Glutamatergic neuron (in vitro differentiated cells): ENCODE results near the gene DNAJC27. TPM values are rescaled to one million over a fixed set of nuclear protein-coding genes. Genes with fewer than 3 reads are reported as not detected.

Experiments used
- DNase-seq: peaks from one replicate; pipeline ENCODE4 v3.0.0; 2022
- H3K27ac Mint-ChIP-seq: one replicate; pipeline ENCODE4 v1.8.0; 2020; ENCODE audit warnings: mild to moderate bottlenecking, mixed read lengths, inconsistent platforms; ENCODE audit not compliant: unreplicated experiment
- H3K27me3 Mint-ChIP-seq: one replicate; pipeline ENCODE4 v1.8.0; 2020; ENCODE audit warnings: mild to moderate bottlenecking, moderate library complexity, mixed read lengths, inconsistent platforms; ENCODE audit not compliant: unreplicated experiment
- H3K36me3 Mint-ChIP-seq: one replicate; pipeline ENCODE4 v1.8.0; 2020; ENCODE audit warnings: mild to moderate bottlenecking, mixed read lengths, inconsistent platforms; ENCODE audit not compliant: unreplicated experiment
- H3K4me1 Mint-ChIP-seq: one replicate; pipeline ENCODE4 v1.8.0; 2020; ENCODE audit warnings: mild to moderate bottlenecking, low read depth, mixed read lengths, inconsistent platforms; ENCODE audit not compliant: unreplicated experiment
- H3K4me3 Mint-ChIP-seq: one replicate; pipeline ENCODE4 v1.8.0; 2020; ENCODE audit warnings: mild to moderate bottlenecking, mixed read lengths, inconsistent platforms; ENCODE audit not compliant: unreplicated experiment
- H3K9me3 Mint-ChIP-seq: one replicate; pipeline ENCODE4 v1.8.0; 2020; ENCODE audit warnings: mild to moderate bottlenecking, moderate library complexity, mixed read lengths, inconsistent platforms; ENCODE audit not compliant: unreplicated experiment
- CTCF ChIP-seq: fragments of 200-600 bp; sonication (generic); IDR thresholded peaks from one replicate; pipeline ENCODE4 v1.5.0; 2021; ENCODE audit not compliant: partially characterized antibody, unreplicated experiment
- total RNA-seq: library from RNA; stranded (reverse); fragmentation: NEBNext Ultra II Directional; extraction: Animal tissue kit (Norgen Biotek cat#: 25700); gene quantifications from one replicate; pipeline ENCODE4 v1.2.1, GENCODE V29; 2021; ENCODE audit not compliant: unreplicated experiment

The DNAJC27 gene
- total RNA-seq, 1 donor from 2014 or later = 17.9 TPM

- Mint-ChIP-seq H3K36me3 (no peaks in the 10 kb centered on the region), H3K27ac (no peak overlapping the region), H3K27me3 (no peaks in the 10 kb centered on the region), H3K4me3 (no peak overlapping the region), H3K4me1 (peaks cover 23% of the 10 kb centered on the region), H3K9me3 (peaks cover 3% of the 10 kb centered on the region)
- TF ChIP-seq CTCF = no peak
- DNase-seq = no peak
These were observed 42.5 kb downstream of the DNAJC27 start for GRCh38 chr2:24929230-24929629.

- peak; percentile 10 for TF ChIP-seq CTCF
- peaks cover 31% of the 10 kb centered on the region for H3K4me1 Mint-ChIP-seq
- H3K9me3 Mint-ChIP-seq = peaks cover 3% of the 10 kb centered on the region
- H3K36me3 Mint-ChIP-seq = no peaks in the 10 kb centered on the region
- no peak overlapping the region for H3K4me3 Mint-ChIP-seq
- H3K27ac Mint-ChIP-seq = no peak overlapping the region
- no peak for DNase-seq
- peaks cover 4% of the 10 kb centered on the region for H3K27me3 Mint-ChIP-seq
These were observed 43.7 kb downstream of the DNAJC27 start for GRCh38 chr2:24928036-24928435.

GRCh38 chr2:24926602-24927252 lies 45.0 kb downstream of the DNAJC27 start:
- Mint-ChIP-seq H3K4me1 (peaks cover 31% of the 10 kb centered on the region), H3K4me3 (no peak overlapping the region)

GRCh38 chr2:24926220-24926601 lies 45.5 kb downstream of the DNAJC27 start:
- H3K9me3 Mint-ChIP-seq = peaks cover 3% of the 10 kb centered on the region
- no peak for TF ChIP-seq CTCF
- no peaks in the 10 kb centered on the region for H3K36me3 Mint-ChIP-seq
- no peak for DNase-seq
- H3K27ac Mint-ChIP-seq = no peak overlapping the region
- peaks cover 4% of the 10 kb centered on the region for H3K27me3 Mint-ChIP-seq
- H3K4me3 Mint-ChIP-seq = no peak overlapping the region
- H3K4me1 Mint-ChIP-seq = peaks cover 31% of the 10 kb centered on the region

More at GRCh38 chr2:24926602-24927252, 45.0 kb downstream of the DNAJC27 start:
- TF ChIP-seq CTCF = no peak
- Mint-ChIP-seq H3K27me3 (peaks cover 4% of the 10 kb centered on the region), H3K27ac (no peak overlapping the region), H3K36me3 (no peaks in the 10 kb centered on the region), H3K9me3 (peaks cover 3% of the 10 kb centered on the region)
- DNase-seq = no peak

DNA sequence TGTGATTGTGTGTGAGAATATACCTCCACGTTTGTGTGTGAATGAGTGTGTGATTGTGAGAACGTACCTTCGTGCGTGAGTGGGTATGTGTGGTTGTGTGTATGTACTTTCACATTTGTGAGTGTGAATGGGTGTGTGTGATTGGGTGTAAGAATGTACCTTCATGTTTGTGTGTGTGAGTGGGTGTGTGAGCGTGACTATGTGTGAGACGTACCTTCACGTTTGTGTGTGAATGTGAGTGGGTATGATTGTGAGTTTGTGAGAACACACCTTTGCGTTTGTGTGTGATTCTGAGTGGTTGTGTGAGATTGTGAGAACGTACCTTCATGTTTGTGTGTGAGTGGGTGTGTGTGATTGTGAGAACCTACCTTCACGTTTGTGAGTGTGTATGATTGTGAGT lies 45.9 kb downstream of the DNAJC27 start:
- no peak overlapping the region for H3K4me3 Mint-ChIP-seq
- H3K4me1 Mint-ChIP-seq = peaks cover 28% of the 10 kb centered on the region
- H3K36me3 Mint-ChIP-seq = no peaks in the 10 kb centered on the region
- H3K9me3 Mint-ChIP-seq = peaks cover 4% of the 10 kb centered on the region
- no peak for DNase-seq
- TF ChIP-seq CTCF = no peak
- peaks cover 7% of the 10 kb centered on the region for H3K27me3 Mint-ChIP-seq
- no peak overlapping the region for H3K27ac Mint-ChIP-seq
